Bone marrow (tissue), 2 donors: Measurements from ENCODE around the gene RPGRIP1L.
"Not testable (repeated sequence)": the region's sequence is repeated elsewhere in the genome, so short reads cannot be mapped to it uniquely, and the experiment has no call there.

Experiments
- DNase-seq, 2 donors: peaks; one replicate each; lab custom pipeline; 2025; lab: John Stamatoyannopoulos, UW

RPGRIP1L gene

GRCh38 chr16:53712065-53712464, 8.4 kb upstream of the RPGRIP1L start:
- no peak for DNase-seq

GRCh38 chr16:53711390-53711789, 7.7 kb upstream of the RPGRIP1L start:
- no peak for DNase-seq

GRCh38 chr16:53708490-53708889, 4.8 kb upstream of the RPGRIP1L start:
- DNase-seq = no peak

GRCh38 chr16:53707671-53708070, 4.0 kb upstream of the RPGRIP1L start:
- no peak for DNase-seq

- DNase-seq = no peak
Measured at GRCh38 chr16:53704445-53704813, 770 bp upstream of the RPGRIP1L start.

- not testable (repeated sequence) for DNase-seq
Measured at GRCh38 chr16:53698271-53698670, 5.4 kb downstream of the RPGRIP1L start.

- no peak for DNase-seq
Measured at GRCh38 chr16:53695070-53695469, 8.6 kb downstream of the RPGRIP1L start.

- DNase-seq = no peak
Measured at GRCh38 chr16:53693320-53693719, 10.3 kb downstream of the RPGRIP1L start.

- no peak for DNase-seq
Measured at GRCh38 chr16:53692146-53692545, 11.5 kb downstream of the RPGRIP1L start.

GRCh38 chr16:53690771-53691170, 12.9 kb downstream of the RPGRIP1L start:
- DNase-seq = no peak

GRCh38 chr16:53689636-53690035, 14.0 kb downstream of the RPGRIP1L start:
- DNase-seq = no peak

GRCh38 chr16:53686710-53687109, 16.9 kb downstream of the RPGRIP1L start:
- DNase-seq = no peak

GRCh38 chr16:53685334-53685733, 18.3 kb downstream of the RPGRIP1L start:
- not testable (repeated sequence) for DNase-seq

GRCh38 chr16:53681354-53681753, 22.3 kb downstream of the RPGRIP1L start:
- no peak for DNase-seq

GRCh38 chr16:53680756-53681155, 22.9 kb downstream of the RPGRIP1L start:
- DNase-seq = no peak

- DNase-seq = no peak
Measured at GRCh38 chr16:53678756-53679343, 24.8 kb downstream of the RPGRIP1L start.

GRCh38 chr16:53678155-53678554, 25.5 kb downstream of the RPGRIP1L start:
- DNase-seq = no peak

- no peak for DNase-seq
Measured at GRCh38 chr16:53673189-53673588, 30.5 kb downstream of the RPGRIP1L start.

- DNase-seq = no peak
Measured at GRCh38 chr16:53672461-53672860, 31.2 kb downstream of the RPGRIP1L start.

- no peak for DNase-seq
Measured at GRCh38 chr16:53668869-53669268, 34.8 kb downstream of the RPGRIP1L start.

GRCh38 chr16:53666786-53667415, 36.8 kb downstream of the RPGRIP1L start:
- DNase-seq = no peak

GRCh38 chr16:53664724-53665345, 38.8 kb downstream of the RPGRIP1L start:
- no peak for DNase-seq

- DNase-seq = no peak
Measured at GRCh38 chr16:53662072-53662471, 41.6 kb downstream of the RPGRIP1L start.

- no peak for DNase-seq
Measured at GRCh38 chr16:53654946-53655345, 48.7 kb downstream of the RPGRIP1L start.
